Measurements from ENCODE around the gene PERCC1.

The PERCC1 gene

DNA sequence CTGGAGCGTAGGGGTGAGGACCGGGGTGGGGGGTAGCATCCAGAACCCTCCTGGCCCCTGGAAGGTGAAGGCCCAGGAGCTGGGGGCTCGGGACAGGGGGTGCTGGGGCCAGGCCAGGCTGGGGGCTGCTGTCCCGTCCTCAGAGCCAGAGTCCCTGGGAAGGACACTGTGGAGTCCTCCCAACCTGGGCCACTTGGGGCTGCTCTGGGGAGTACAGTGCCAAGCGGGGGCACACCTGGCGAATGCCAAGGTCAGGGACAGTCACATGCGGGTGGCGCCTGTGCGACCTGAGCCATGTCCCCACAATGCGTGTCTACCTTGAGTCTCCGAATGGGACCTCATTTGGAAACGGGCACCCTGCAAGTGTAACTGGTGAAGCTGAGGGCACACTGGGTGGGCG, 1.2 kb upstream of the PERCC1 start:
- Histone ChIP-seq H3K4me3 (ENCODE audit: low read depth in 1 of 2, low read length in 2 of 2) (no peak overlapping the region), H3K9ac (ENCODE audit: low read length) (no peak overlapping the region), H3K27ac (ENCODE audit: low read depth, low read length) (no peak overlapping the region), H3K9me3 (ENCODE audit: low read length) (no peaks in the 10 kb centered on the region), H3K36me3 (ENCODE audit: insufficient read depth, low read length) (no peaks in the 10 kb centered on the region), H3K27me3 (ENCODE audit: control insufficient read depth in 1 of 2, insufficient read depth in 2 of 2, low read length in 2 of 2) (no peaks in the 10 kb centered on the region), H3K4me1 (ENCODE audit: insufficient read depth, low read length) (no peaks in the 10 kb centered on the region)

DNA sequence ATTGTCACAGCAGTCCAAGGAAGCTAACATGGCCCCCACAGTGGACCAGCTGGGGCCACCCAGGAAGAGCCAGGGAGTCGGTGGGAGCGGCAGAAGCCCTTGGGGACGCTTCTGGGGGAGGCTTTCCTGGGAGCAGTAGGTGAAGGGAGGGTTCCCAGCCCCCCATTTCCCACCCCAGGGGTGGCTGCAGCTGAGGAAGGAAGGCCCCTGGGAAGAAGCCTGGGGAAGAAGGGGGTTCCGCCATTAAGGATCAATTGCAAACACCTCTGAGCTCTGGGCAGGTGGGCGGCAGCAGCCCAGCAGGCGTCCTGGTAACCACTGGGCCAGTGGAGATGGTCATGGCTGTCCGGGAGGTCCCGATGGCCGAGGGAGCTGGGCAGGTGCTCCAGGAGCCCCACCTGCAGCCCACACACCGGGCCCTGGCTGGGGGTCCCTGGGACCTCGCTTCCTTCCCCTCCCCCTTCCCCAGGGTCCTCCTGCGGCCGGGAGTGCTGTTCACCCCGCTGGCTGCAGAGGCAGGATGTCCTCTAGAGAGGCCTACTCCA, 592 bp upstream of the PERCC1 start:
- Histone ChIP-seq H3K4me3 (ENCODE audit: low read depth in 1 of 2, low read length in 2 of 2) (no peak overlapping the region), H3K27ac (ENCODE audit: low read depth, low read length) (no peak overlapping the region), H3K9ac (ENCODE audit: low read length) (no peak overlapping the region), H3K4me1 (ENCODE audit: insufficient read depth, low read length) (no peaks in the 10 kb centered on the region), H3K27me3 (ENCODE audit: control insufficient read depth in 1 of 2, insufficient read depth in 2 of 2, low read length in 2 of 2) (no peaks in the 10 kb centered on the region), H3K9me3 (ENCODE audit: low read length) (no peaks in the 10 kb centered on the region), H3K36me3 (ENCODE audit: insufficient read depth, low read length) (no peaks in the 10 kb centered on the region)

DNA sequence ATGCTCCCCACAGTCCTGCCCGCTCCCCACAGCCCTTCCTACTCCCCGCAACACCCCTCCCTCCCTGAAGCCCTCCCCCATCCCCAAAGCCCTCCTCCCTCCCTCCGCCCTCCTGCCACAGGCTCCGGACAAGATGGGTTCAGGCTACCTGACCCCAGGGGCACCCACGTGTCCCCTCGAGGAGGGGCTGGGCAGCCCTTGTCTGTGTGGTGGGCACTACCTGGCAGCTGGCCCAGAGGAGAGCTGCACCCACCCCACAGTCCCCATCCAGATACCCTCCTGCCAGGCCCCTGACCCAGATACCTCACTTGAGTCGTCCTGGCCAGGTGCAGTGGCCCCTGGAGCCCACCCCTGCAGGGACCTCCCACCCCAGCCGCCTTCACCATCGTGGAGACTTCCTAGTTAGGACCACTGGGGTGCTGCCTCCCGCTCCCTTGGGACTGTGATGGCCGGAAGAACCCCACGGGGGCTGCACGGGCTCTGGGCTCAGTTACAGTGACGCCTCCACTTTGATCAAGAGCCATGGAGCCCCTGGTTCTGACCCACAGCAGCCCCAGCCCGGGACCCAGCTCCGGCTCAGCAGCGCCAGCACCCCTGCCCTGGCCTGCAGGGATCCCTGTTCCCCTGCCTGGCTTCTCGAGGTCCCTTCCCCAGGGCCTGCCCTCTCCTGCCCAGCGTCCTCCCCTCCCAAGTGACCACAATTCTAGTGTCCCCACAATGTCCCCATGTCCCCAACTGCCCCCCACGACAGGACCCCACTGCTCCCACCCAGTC, 806 bp downstream of the PERCC1 start:
- Histone ChIP-seq H3K36me3 (ENCODE audit: insufficient read depth, low read length) (no peaks in the 10 kb centered on the region), H3K9me3 (ENCODE audit: low read length) (no peaks in the 10 kb centered on the region), H3K4me3 (ENCODE audit: low read depth in 1 of 2, low read length in 2 of 2) (no peak overlapping the region), H3K27ac (ENCODE audit: low read depth, low read length) (no peak overlapping the region), H3K4me1 (ENCODE audit: insufficient read depth, low read length) (no peaks in the 10 kb centered on the region), H3K9ac (ENCODE audit: low read length) (no peak overlapping the region), H3K27me3 (ENCODE audit: control insufficient read depth in 1 of 2, insufficient read depth in 2 of 2, low read length in 2 of 2) (no peaks in the 10 kb centered on the region)

- H3K9ac ChIP-seq (ENCODE audit: low read length): no peak overlapping the region
- no peaks in the 10 kb centered on the region for H3K27me3 ChIP-seq (ENCODE audit: control insufficient read depth in 1 of 2, insufficient read depth in 2 of 2, low read length in 2 of 2)
- H3K4me3 ChIP-seq (ENCODE audit: low read depth in 1 of 2, low read length in 2 of 2): no peak overlapping the region
Observed at GRCh38 chr16:1432388-1433262, 1.7 kb downstream of the PERCC1 start.

DNA sequence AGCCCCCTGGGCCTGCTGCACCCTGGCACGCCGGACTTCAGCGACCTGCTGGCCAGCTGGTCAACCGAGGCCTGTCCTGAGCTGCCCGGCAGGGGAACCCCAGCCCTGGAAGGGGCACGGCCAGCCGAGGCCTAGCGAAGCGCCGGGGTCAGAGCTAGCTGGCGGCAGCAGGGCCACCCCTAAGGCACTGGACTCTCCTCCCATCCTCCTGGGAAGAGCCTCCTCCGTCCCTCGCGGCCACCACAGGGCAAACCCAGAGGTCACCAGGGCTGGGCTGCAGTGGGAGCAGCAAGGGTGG, 2.3 kb downstream of the PERCC1 start:
- H3K36me3 ChIP-seq (ENCODE audit: insufficient read depth, low read length): no peaks in the 10 kb centered on the region
- H3K9ac ChIP-seq (ENCODE audit: low read length): no peak overlapping the region
- no peak overlapping the region for H3K27ac ChIP-seq (ENCODE audit: low read depth, low read length)
- H3K27me3 ChIP-seq (ENCODE audit: control insufficient read depth in 1 of 2, insufficient read depth in 2 of 2, low read length in 2 of 2): no peaks in the 10 kb centered on the region
- no peaks in the 10 kb centered on the region for H3K4me1 ChIP-seq (ENCODE audit: insufficient read depth, low read length)
- H3K9me3 ChIP-seq (ENCODE audit: low read length): no peaks in the 10 kb centered on the region
- H3K4me3 ChIP-seq (ENCODE audit: low read depth in 1 of 2, low read length in 2 of 2): no peak overlapping the region

More at GRCh38 chr16:1432388-1433262, 1.7 kb downstream of the PERCC1 start:
- Histone ChIP-seq H3K9me3 (ENCODE audit: low read length) (no peaks in the 10 kb centered on the region), H3K27ac (ENCODE audit: low read depth, low read length) (no peak overlapping the region), H3K36me3 (ENCODE audit: insufficient read depth, low read length) (no peaks in the 10 kb centered on the region), H3K4me1 (ENCODE audit: insufficient read depth, low read length) (no peaks in the 10 kb centered on the region)

DNA sequence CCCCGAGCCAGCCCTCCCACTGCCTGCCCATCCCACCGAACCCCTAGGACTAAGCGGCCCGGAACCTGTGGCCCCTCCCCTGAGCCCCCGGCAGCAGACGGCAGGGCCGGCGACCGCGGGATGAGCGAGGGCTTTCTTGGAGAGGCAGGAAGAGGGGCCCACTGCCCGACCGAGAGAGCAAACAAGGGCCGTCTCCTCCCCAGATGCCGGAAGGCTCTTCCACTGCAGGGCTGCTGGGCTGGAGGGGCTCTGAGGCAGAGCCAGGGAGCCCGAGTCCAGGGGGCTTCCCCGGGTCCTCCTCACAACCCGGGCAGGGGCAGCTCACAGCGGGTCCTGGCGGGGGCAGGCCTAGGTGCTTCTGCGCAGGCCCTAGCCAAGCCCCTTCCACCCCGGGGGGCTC, 2.9 kb downstream of the PERCC1 start:
- H3K4me1 ChIP-seq (ENCODE audit: insufficient read depth, low read length): no peaks in the 10 kb centered on the region
- no peak overlapping the region for H3K9ac ChIP-seq (ENCODE audit: low read length)
- no peaks in the 10 kb centered on the region for H3K9me3 ChIP-seq (ENCODE audit: low read length)
- no peaks in the 10 kb centered on the region for H3K36me3 ChIP-seq (ENCODE audit: insufficient read depth, low read length)
- H3K27ac ChIP-seq (ENCODE audit: low read depth, low read length): no peak overlapping the region
- H3K4me3 ChIP-seq (ENCODE audit: low read depth in 1 of 2, low read length in 2 of 2): no peak overlapping the region
- no peaks in the 10 kb centered on the region for H3K27me3 ChIP-seq (ENCODE audit: control insufficient read depth in 1 of 2, insufficient read depth in 2 of 2, low read length in 2 of 2)

DNA sequence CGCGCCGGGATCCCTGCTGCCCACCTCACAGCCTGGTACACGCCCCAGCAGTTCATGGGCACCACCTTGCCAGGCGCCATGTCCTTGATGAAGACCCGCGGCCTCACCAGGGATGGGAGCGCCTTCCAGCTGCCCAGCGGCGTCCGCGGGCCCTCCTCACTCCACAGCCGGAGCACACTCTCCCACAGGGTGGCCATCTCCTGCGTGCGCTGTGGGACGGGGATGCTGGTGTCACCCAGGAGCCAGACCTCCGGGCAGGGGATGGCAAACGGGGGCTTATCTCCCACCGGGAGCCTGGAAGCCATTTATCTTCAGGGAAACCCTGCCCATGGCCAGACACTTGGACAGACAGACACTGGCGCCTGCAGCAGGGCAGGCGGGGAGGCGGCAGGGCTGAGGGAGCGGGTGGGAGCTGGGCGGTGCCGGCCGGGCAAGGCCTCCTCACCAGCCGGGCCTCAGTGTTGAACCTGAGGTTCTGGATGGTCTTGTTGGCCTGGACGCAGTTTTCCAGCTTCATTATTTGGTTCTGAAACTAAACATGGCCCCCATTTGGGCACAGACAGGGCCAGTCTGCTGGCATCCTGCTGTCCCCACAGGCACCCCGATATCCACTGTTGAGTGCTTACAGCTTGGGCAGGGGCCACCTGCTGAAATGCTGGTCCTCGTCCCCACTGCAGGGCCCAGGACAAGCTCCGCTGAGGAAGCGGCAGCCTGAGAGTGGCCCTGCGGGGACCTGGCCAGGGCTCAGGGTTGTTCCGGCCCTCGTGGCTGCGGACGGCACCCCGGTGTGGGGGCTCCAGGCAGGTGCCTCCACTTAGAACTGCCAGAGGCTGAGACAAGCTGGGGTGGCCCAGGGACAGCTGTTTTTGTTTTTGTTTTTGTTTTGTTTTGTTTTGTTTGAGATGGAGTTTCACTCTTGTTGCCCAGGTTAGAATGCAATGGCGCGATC, 4.0 kb downstream of the PERCC1 start:
- no peak overlapping the region for H3K9ac ChIP-seq (ENCODE audit: low read length)
- no peaks in the 10 kb centered on the region for H3K27me3 ChIP-seq (ENCODE audit: control insufficient read depth in 1 of 2, insufficient read depth in 2 of 2, low read length in 2 of 2)
- no peaks in the 10 kb centered on the region for H3K9me3 ChIP-seq (ENCODE audit: low read length)
- no peak overlapping the region for H3K4me3 ChIP-seq (ENCODE audit: low read depth in 1 of 2, low read length in 2 of 2)
- H3K4me1 ChIP-seq (ENCODE audit: insufficient read depth, low read length): no peaks in the 10 kb centered on the region
- H3K27ac ChIP-seq (ENCODE audit: low read depth, low read length): no peak overlapping the region
- H3K36me3 ChIP-seq (ENCODE audit: insufficient read depth, low read length): no peaks in the 10 kb centered on the region

DNA sequence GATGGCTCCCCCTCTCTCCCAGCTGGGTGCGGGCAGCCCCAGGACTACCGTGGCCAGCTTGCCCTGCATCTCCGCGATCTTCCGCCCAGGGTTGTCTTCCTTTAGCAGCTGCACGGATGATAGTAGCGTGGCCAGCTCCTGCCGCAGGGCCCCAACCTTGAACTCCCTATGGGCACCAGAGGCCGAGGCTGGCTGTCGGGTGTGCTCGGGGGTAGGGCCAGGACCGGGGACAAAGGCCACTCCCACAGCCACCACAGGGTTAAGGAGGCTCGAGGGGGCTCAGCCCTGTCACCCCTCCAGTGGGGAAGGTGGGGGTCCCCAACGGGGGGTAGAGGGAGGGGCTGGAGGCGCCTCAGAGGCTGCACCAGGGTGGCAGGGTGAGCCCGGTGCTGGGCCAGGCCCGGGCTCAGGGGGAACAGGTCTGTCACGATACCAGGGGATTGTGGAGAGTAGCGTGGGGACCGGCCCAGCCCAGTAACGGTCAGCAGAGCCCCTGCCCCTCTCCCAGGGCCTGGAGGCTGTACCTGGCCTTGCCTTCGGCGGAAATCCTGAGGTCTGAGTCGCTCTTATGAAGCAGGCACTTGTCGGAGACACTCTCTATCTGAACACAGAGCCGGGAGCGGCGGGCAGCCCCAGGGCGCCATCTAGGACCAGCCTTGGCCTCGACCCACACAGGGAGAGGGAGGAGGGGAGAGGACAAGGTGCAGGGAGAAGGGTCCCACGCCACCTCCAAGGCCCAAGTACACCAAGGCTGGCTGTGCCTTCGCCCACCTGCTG, 5.2 kb downstream of the PERCC1 start:
- Histone ChIP-seq H3K36me3 (ENCODE audit: insufficient read depth, low read length) (no peaks in the 10 kb centered on the region), H3K27ac (ENCODE audit: low read depth, low read length) (no peak overlapping the region), H3K9ac (ENCODE audit: low read length) (no peak overlapping the region), H3K9me3 (ENCODE audit: low read length) (no peaks in the 10 kb centered on the region), H3K4me1 (ENCODE audit: insufficient read depth, low read length) (no peaks in the 10 kb centered on the region), H3K4me3 (ENCODE audit: low read depth in 1 of 2, low read length in 2 of 2) (no peak overlapping the region), H3K27me3 (ENCODE audit: control insufficient read depth in 1 of 2, insufficient read depth in 2 of 2, low read length in 2 of 2) (no peaks in the 10 kb centered on the region)

DNA sequence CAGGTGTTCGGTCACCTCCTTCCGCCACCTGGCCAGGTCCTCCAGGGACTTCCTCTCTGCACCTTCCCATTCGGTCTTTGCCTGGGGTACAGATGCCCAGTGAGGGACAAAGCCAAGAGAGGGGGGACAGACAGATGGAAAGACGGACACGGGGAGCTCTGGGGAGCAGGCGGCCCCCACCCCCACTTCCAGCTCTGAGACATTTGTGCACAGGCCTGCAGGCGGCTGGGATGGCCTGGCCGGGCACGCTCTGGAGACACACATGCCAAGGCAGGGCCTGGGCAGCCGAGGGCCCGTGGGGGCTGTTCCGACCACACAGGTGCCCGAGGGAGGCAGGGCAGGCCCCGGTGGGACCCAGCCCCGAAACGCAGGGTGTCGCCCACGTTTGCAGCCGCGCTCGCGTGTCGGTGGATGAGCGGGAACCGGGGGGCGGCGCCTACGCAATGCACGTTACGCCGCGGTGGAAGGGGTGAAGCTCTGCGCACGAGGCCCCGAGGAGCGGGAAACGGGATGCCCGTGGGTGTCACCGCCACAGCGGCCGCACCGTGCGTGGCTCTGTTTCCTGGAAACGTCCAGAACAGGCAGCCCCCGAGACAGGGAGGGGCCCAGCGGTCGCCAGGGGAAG, 6.0 kb downstream of the PERCC1 start:
- no peak overlapping the region for H3K4me3 ChIP-seq (ENCODE audit: low read depth in 1 of 2, low read length in 2 of 2)
- no peaks in the 10 kb centered on the region for H3K4me1 ChIP-seq (ENCODE audit: insufficient read depth, low read length)
- H3K27ac ChIP-seq (ENCODE audit: low read depth, low read length): no peak overlapping the region
- H3K27me3 ChIP-seq (ENCODE audit: control insufficient read depth in 1 of 2, insufficient read depth in 2 of 2, low read length in 2 of 2): no peaks in the 10 kb centered on the region
- H3K9ac ChIP-seq (ENCODE audit: low read length): no peak overlapping the region
- no peaks in the 10 kb centered on the region for H3K9me3 ChIP-seq (ENCODE audit: low read length)
- no peaks in the 10 kb centered on the region for H3K36me3 ChIP-seq (ENCODE audit: insufficient read depth, low read length)

DNA sequence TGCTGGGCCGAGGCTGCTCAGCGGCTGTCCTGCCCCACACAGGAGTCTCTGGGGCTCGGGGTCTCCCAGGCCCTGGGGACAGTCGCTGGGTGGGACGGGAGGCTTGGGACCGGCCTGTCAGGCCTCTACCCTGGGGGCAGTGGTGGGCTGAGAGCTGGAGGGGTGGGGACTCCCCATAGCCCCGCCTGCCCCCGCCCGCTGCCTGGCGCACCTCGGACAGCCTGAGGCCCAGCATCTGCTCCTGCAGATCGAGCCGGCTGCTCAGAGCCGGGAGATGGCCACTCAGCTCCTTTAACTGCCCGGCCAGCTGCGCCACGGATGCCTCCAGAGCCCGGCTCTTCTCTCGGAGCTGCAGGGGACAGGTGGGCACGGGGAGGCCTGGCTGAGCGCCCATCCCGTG, 6.7 kb downstream of the PERCC1 start:
- Histone ChIP-seq H3K27me3 (ENCODE audit: control insufficient read depth in 1 of 2, insufficient read depth in 2 of 2, low read length in 2 of 2) (no peaks in the 10 kb centered on the region), H3K27ac (ENCODE audit: low read depth, low read length) (no peak overlapping the region), H3K9me3 (ENCODE audit: low read length) (no peaks in the 10 kb centered on the region), H3K9ac (ENCODE audit: low read length) (no peak overlapping the region), H3K4me1 (ENCODE audit: insufficient read depth, low read length) (no peaks in the 10 kb centered on the region), H3K36me3 (ENCODE audit: insufficient read depth, low read length) (no peaks in the 10 kb centered on the region), H3K4me3 (ENCODE audit: low read depth in 1 of 2, low read length in 2 of 2) (no peak overlapping the region)
